HG03103 (cell line): ENCODE results near the gene ZFAND5.

ENCODE experiments used
- ATAC-seq: cut with Tn5 transposase; IDR thresholded peaks from one replicate; pipeline ENCODE4 v1.9.1; 2021; ENCODE audit warnings: low read depth; ENCODE audit not compliant: unreplicated experiment

ZFAND5 gene

DNA sequence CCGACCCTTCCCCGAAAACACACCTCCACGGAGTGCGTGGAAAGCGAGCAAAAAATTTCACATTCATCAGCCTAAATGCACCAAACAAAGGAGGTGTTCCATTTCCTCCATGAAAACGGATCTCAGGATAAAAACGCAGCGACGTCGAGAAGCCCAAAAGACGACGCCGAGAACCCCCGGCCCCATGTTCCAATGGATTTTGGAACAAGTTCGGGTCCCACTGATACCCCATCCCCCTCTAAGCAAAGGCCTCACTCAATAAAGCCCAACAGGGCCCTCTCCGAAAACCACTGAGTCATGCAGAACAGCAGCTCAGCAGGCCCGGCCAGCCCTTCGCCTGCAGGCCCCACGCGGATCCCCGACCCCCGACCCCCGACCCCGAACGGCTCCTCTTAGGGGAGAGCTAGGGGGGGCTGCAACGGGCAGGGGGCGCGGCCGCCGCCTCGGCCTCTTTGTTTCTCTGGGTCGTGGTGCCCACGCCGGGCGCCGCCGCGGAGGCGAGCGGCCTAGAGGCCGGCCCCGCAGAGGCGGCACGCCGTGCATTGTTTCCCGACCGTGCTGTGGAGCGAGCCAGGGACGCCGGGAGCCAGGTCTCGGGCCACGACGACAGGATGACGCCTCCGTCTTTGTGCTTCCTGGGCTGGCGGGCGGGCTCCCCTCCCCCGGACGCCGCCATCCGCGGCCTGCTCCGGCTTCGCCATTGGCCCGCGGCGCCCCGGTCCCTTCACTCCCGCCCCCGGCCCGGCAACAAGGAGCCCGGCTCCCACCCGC lies 915 bp downstream of the ZFAND5 start:
- ATAC-seq = peak; percentile 40

GRCh38 chr9:72363236-72363635 lies 1.8 kb downstream of the ZFAND5 start:
- no peak for ATAC-seq

- ATAC-seq = peak; percentile 38
Measured at GRCh38 chr9:72362680-72363139, 2.3 kb downstream of the ZFAND5 start.

DNA sequence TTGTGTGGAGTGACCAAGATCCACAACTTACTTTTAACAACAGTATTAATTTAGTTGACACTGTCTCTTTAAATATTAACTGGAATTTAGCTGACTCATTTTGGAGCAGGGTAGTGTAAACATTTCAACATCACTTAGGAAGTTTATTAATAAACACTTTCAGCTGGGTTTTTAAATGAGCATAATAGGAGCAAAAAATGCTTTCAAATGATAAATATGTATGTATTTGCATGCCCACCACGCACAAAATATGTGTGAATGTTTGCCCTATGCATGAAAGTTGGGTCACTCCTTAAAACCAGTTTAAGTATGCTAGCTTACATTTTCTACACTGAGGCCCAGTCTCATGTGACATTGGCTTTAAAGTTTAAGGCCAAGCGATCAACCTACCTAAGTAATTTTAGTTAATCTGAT lies 2.9 kb downstream of the ZFAND5 start:
- ATAC-seq = no peak

GRCh38 chr9:72361217-72361616 lies 3.8 kb downstream of the ZFAND5 start:
- ATAC-seq = no peak

GRCh38 chr9:72360324-72360723 lies 4.7 kb downstream of the ZFAND5 start:
- ATAC-seq = no peak

GRCh38 chr9:72356041-72356582 lies 8.9 kb downstream of the ZFAND5 start:
- no peak for ATAC-seq

- no peak for ATAC-seq
Measured at GRCh38 chr9:72355153-72355552, 9.9 kb downstream of the ZFAND5 start.

GRCh38 chr9:72354704-72355103 lies 10.3 kb downstream of the ZFAND5 start:
- ATAC-seq = no peak

GRCh38 chr9:72353455-72354116 lies 11.4 kb downstream of the ZFAND5 start:
- ATAC-seq = no peak

DNA sequence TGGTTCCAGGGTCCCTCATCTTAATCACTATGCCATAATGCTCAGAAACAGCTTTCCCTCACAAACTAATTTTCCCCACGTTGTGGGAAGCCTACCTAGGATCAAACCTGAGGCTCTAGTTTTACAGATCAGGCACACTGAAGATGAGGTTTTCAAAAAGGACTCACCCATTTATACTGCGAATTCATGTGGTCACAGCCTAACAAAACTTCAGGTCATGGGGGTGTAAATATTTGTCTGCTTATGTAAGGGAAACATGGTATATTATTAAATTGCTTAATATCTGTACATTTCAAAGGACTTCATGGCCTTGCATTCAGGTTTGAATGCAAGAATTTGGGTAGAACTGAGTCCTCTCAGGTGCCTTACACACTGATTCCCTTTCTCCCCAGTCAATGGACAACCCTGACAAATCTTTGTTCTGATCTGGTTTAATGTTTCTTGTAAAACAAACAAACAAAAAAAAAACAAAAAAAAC lies 12.1 kb downstream of the ZFAND5 start:
- no peak for ATAC-seq

DNA sequence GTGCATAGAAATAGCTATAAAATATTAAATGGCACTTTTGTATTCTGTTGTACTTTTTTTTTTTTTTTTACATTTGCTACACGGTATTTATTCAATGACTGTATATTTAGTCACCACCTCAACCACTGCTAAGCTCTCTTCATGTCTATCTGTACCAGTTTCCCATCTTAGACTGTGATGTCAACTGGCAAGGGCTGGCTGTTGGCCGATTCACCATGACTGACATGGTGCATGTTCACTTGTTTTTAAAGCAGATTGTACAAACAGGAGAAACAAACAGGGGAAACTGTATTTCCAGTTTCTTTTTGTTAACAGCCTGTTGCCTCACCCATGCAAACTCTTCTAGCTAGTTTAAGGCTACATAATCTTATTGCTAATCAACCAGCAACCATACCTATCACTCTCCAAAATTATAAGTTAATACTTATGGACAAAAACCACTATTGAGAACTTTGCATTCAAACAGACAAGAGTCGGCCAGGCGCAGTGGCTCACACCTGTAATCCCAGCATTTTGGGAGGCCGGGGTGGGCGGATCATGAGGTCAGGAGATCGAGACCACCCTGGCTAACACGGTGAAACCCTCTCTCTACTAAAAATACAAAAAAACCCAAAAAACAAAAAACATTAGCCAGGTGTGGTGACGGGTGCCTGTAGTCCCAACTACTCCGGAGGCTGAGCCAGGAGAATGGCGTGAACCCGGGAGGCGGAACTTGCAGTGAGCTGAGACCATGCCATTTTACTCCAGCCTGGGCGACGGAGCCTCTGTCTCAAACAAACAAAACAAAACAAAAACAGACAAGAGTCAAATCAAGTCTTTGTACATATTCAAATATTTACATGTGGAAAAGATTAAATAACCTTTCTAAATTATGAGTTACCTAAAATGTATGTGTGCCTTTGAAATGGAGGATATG lies 13.2 kb downstream of the ZFAND5 start:
- no peak for ATAC-seq

DNA sequence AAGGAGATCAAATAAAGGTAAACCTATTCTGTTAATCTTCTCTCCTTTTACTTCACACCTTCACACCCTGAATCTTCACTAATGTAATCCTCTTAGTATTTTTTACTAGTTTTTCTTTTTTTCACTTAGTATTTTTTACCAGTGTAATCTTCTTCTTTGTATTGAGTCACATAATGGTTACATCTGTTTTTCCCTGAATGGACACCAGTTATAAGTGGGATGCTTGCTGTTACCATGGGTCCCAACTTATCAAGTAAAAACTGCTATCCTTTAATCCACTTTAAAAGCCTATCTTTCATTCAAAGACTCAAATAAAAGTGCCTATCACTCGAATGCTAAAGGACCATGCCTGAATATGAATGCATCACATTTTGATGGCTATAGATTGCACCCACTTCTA lies 15.1 kb downstream of the ZFAND5 start:
- no peak for ATAC-seq

DNA sequence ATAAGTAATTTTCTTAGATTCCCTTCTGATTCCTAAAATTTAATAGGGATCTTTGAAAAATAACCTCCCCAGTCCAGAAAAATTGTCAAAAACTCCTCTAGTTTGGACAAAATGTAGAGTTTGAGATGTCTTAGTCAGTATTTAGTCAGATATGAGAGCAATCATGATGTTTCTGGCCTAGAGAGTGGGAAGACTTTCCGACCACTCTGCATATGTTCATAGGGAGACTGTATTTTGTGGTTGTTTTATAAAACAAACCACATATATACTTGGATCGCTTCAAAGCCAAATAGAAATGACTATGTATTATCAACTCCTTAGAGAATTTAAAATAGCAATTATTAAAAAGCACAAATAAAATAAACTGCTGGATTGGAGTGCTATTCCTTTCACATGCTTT lies 15.8 kb downstream of the ZFAND5 start:
- ATAC-seq = no peak

DNA sequence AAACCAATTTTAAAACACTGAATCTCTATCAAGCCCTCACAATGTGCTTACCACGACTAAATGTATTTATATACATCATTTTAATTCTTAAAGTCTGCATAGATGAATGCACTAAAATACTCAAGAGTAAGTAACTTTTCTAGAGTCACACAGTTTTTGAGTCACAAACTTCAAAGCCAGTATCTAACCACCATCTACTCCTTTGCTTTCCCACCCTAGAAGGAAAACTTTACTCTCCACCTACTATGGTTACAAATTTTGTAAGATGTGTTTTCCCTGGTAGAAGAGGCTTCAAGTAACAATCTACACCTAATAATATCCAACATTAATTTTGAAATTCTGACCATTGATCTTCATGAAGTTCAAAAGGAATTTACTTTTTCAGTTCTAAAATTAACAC lies 18.7 kb downstream of the ZFAND5 start:
- ATAC-seq = no peak

- no peak for ATAC-seq
Measured at GRCh38 chr9:72338631-72339030, 26.4 kb downstream of the ZFAND5 start.

DNA sequence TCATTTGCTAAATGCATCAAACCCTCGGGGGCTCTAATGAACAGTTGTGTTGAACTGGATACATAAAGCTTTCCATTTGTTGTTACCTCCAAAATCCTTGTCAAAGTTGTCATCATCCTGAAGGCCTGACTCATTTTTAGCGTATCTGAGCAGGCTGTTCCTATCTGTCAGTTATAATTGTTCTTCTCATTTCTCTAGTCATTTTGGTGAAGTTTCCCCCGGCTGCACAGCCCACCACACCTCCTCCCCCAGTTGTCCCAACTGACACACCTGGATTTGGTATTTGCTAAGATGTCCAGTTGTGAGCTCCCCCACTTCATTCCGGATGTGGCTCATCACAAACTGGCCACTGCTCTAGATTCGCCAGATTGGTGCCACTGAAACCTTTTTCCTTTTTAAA lies 27.7 kb downstream of the ZFAND5 start:
- ATAC-seq = no peak

- no peak for ATAC-seq
Measured at GRCh38 chr9:72334658-72335337, 30.2 kb downstream of the ZFAND5 start.

- no peak for ATAC-seq
Measured at GRCh38 chr9:72333709-72334108, 31.3 kb downstream of the ZFAND5 start.

- no peak for ATAC-seq
Measured at GRCh38 chr9:72333197-72333596, 31.8 kb downstream of the ZFAND5 start.
